ENCODE measurements around the gene PPP1R12B.

DNA sequence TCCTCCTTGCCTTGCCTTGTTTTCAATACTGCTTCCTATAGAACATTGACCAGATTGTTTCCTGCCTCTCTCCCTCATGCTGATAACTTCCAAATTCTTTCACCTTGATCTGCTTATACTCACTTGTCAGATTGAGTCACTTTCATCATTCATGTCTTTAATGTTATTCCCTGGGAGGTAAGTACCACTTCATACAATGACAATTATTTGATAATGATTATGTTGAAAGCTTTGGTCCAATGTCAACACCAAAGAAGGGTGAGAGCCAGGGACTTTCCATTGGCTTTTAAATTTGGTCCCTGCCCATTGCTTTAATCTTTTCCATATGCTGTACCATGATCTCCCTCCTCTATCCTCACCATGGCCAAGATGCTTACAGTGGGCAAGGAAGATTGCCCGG, 224.4 kb downstream of the PPP1R12B start:
- TF ChIP-seq, protein P1, sequence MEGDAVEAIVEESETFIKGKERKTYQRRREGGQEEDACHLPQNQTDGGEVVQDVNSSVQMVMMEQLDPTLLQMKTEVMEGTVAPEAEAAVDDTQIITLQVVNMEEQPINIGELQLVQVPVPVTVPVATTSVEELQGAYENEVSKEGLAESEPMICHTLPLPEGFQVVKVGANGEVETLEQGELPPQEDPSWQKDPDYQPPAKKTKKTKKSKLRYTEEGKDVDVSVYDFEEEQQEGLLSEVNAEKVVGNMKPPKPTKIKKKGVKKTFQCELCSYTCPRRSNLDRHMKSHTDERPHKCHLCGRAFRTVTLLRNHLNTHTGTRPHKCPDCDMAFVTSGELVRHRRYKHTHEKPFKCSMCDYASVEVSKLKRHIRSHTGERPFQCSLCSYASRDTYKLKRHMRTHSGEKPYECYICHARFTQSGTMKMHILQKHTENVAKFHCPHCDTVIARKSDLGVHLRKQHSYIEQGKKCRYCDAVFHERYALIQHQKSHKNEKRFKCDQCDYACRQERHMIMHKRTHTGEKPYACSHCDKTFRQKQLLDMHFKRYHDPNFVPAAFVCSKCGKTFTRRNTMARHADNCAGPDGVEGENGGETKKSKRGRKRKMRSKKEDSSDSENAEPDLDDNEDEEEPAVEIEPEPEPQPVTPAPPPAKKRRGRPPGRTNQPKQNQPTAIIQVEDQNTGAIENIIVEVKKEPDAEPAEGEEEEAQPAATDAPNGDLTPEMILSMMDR (conservative IDR thresholded peaks at IDR 0.05; ENCODE audit: low read depth, low read length) = no peak
- TF ChIP-seq EZH2 (IDR thresholded peaks at IDR 0.05; ENCODE audit: borderline replicate concordance, low read depth, low read length, poor library complexity, severe bottlenecking) = no peak

All from A673 (cell line).